Epidermal melanocyte (primary cell): ENCODE measurements around the gene SMCO2.
"Not testable (repeated sequence)": the region's sequence is repeated elsewhere in the genome, so short reads cannot be mapped to it uniquely, and the experiment has no call there.

ENCODE experiments used
- DNase-seq: peaks from one replicate; pipeline ENCODE4 v3.0.0; 2011; ENCODE audit warnings: low spot score; ENCODE audit not compliant: insufficient read length

Gene SMCO2

GRCh38 chr12:27524839-27525753, 78.6 kb downstream of the SMCO2 start:
- DNase-seq: no peak

DNA sequence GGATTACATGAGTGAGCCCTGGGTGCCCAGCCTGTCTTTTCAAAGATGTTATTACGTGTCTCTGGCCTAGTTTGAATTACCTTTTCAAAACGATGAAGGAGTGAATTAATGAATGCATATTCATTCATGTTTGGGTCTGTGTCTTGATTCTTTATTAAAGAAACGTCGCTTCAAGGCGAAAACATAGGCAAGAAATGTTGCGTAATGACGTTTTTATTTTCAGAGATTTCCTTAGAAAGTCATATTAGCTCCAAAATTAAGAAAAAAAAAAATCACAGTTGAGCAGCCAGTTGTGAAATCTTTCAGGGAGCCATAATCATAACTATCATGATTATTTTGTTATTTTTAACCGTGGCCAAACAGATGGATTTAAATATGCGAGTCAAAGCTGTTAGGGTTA, 81.0 kb downstream of the SMCO2 start:
- no peak for DNase-seq

DNA sequence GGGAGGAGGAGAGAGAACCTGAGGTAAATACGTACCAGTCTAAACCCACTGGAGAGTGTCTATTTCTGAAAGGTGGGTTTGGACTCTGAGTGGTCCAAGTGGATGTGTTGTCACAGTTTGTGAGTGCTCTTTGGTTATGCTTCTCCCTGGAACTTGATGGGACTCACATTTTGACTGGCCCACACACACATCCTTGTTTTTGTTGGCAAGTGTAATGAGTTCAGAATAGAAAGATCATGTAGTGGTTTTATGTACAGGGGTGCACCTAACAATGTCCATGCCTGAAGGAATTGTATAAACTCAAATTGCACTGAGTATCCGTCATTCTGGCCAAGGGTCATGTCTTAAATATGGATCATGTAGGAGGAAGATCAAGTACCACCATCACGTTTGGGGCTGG, 82.3 kb downstream of the SMCO2 start:
- DNase-seq: no peak

DNA sequence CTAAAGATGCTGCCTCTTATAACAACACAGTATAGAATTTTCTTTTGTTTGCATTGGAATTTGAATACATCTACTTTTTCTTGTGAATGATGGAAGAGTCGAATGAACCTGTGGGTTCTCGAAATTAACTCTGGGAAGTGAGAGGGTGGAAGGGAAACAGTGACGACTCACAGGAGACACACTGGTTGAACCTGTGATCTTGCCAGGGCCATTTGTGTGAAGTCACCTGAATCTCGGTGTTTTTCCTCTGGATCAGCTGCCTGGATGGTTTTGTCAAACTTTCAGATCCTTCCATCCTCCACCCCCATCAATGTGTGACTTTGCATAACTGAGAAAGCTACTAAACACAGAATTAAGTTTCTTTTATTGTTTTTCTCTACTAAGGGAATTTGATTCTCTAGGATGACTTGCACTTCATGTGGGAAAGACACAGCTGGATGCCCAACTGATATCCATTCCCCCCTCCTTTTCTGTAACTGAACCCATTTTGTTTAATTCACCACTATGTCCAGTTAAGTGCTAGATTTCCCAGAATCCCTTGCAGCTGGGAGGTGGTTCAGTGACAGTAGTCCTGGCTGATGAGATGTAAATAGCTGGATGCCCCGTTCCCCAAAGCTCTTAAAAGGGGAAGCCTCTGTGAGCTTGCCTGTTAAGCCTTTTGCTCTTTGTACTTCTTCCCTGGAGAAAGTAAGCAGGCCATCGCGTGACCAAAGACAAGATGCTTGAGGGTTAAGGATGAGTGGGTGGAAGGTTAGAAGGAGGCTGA, 83.8 kb downstream of the SMCO2 start:
- DNase-seq: no peak

DNA sequence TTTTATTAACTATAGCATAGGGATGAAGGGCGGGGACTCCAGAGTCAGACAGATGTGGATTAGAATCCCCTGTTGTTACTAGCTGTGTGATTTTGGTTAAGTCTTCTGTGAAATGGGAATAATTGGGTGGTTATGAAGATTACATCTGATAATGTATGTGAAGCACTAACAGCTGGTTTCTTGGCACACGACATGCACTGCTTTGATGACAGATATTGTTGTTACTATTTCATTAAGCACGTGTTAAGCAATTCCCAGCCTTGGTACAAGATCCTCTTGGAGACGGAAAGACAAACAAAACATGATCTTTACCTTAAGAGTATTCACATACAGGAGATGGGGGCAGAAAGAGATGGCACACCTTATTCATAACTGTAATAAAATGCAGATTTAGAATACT, 85.4 kb downstream of the SMCO2 start:
- no peak for DNase-seq

- no peak for DNase-seq
Measured at GRCh38 chr12:27534060-27534764, 87.7 kb downstream of the SMCO2 start.

GRCh38 chr12:27534765-27535161, 88.2 kb downstream of the SMCO2 start:
- no peak for DNase-seq

DNA sequence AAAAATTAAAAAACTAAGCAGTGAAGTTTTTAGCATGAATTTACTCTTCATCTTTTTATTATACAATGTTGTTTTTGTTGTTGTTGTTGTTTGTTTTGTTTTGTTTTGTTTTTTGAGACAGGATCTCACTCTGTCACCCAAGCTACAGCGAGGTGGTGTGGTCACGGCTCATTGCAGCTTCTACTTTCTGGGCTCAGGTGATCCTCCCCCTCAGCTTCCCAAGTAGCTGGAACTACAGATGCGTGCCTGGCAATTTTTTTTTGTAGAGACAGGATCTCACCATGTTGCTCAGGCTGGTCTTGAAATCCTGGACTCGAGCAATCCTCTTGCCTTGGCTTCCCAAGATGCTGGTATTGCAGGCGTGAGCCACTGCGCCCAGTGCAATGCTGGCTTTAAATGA, 88.8 kb downstream of the SMCO2 start:
- no peak for DNase-seq

GRCh38 chr12:27537855-27538675, 91.5 kb downstream of the SMCO2 start:
- no peak for DNase-seq

- DNase-seq: no peak
Measured at GRCh38 chr12:27539191-27539631, 92.7 kb downstream of the SMCO2 start.

- DNase-seq: no peak
Measured at GRCh38 chr12:27541031-27541719, 94.6 kb downstream of the SMCO2 start.

GRCh38 chr12:27542628-27543027, 96.1 kb downstream of the SMCO2 start:
- no peak for DNase-seq

- not testable (repeated sequence) for DNase-seq
Measured at GRCh38 chr12:27544858-27545257, 98.3 kb downstream of the SMCO2 start.

DNA sequence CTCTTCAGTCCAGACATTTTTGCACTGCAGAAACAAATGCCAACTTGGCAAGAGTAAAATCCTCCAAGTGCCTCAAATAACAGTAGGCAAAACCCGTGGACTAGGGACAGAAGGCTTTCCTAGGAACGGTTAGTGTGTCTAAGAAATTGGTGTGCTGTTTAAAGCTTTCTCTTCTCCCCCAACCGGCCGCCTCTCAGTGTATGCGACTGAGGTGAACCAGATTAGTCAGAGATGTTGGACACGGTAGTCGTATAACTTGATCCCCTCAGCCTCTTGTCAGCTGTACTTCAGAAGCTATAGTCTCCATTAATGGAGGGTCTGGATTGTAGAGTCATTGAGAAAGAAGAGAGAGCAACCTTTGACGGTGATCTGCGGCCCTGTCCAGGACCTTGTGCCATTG, 99.1 kb downstream of the SMCO2 start:
- no peak for DNase-seq

DNA sequence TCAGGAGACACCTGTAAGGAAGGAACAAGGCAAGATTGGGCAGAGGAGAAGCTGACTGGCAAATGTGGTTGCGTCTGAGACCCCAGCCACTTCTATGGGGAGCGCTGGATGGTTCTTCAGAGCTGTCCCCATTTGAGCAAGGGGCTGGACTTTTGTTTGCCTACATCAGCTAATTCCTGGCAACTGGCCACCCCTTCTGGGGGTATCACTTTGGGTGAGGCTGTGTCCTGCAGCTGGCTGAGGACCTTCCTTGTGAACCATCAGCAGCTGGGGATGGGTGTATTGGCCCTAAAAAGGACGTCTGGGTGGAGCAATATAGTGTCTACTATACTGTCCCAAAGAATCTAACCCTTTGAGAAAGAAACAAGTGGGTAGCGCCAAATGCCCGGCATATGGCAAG, 101.1 kb downstream of the SMCO2 start:
- no peak for DNase-seq

GRCh38 chr12:27548301-27549199, 102.0 kb downstream of the SMCO2 start:
- no peak for DNase-seq

DNA sequence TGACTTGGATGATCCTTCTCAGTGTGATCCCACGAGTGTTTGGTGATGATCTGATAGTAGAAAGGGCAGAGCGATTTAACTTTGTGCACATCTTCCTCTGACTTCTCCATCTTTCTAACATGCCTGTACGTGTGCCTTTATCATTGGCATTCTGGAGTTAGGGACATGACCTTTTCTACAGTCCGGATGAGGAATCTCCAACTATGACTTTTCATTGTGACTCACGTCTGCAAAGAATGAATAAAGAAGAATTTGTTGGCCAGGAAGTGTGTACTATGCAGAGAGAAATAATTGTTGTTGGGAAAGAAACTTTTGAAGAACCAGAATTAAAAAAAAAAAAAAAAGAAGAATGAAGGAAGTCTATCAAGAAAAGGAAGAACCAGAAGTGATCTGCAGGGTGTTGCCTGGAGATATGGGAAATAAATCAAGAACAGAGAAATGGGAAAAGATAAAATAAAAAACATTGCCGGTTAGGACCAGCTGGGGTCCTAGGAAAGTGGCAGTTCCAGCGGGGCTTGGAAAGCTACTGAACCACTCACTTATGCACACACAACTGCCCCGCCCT, 102.8 kb downstream of the SMCO2 start:
- no peak for DNase-seq

GRCh38 chr12:27549801-27550652, 103.5 kb downstream of the SMCO2 start:
- no peak for DNase-seq
